CD14-positive monocyte (primary cell): ENCODE results near the gene ADGRF4. TPM values are rescaled to one million over a fixed set of nuclear protein-coding genes. Genes with fewer than 3 reads are reported as not detected.

Source experiments
- DNase-seq, 3 donors: peaks; one replicate each; pipeline ENCODE4 v3.0.0-alpha.2; 2011 to 2022
- H2AFZ ChIP-seq: 2 replicates; pipeline ENCODE4 v1.6.0; 2012; ENCODE audit warnings: mild to moderate bottlenecking, low read depth, low read length, inconsistent platforms; ENCODE audit not compliant: insufficient read depth, poor library complexity, severe bottlenecking
- H3K27ac ChIP-seq, 2 donors: 1 replicate in 1 of 2; 2 replicates in 1 of 2; pipeline ENCODE4 v1.5.1; 2012 to 2013; ENCODE audit warnings: low read length in 2 of 2, control low read depth in 1 of 2, inconsistent platforms in 1 of 2, low read depth in 1 of 2, mild to moderate bottlenecking in 1 of 2
- H3K27me3 ChIP-seq, 2 donors: one replicate each; pipeline versions ENCODE4 v1.6.0 to v1.6.1; 2011 to 2013; ENCODE audit warnings: low read length in 2 of 2; ENCODE audit not compliant: control insufficient read depth in 2 of 2, insufficient read depth in 2 of 2
- H3K36me3 ChIP-seq, 2 donors: replicated peaks in 1 of 2; 1 replicate in 1 of 2; 2 replicates in 1 of 2; pipeline versions ENCODE4 v1.5.1 to v1.6.1; 2012 to 2013; ENCODE audit warnings: low read length in 2 of 2, control low read depth in 1 of 2, inconsistent platforms in 1 of 2, mild to moderate bottlenecking in 1 of 2; ENCODE audit not compliant: insufficient read depth in 2 of 2, control insufficient read depth in 1 of 2
- H3K4me1 ChIP-seq, 2 donors: 1 replicate in 1 of 2; 2 replicates in 1 of 2; pipeline versions ENCODE4 v1.5.1 to v1.6.1; 2012 to 2013; ENCODE audit warnings: low read length in 2 of 2, control low read depth in 1 of 2, inconsistent platforms in 1 of 2, mild to moderate bottlenecking in 1 of 2, moderate library complexity in 1 of 2; ENCODE audit not compliant: insufficient read depth in 2 of 2, control insufficient read depth in 1 of 2
- H3K4me2 ChIP-seq: replicated peaks from 2 replicates; pipeline ENCODE3; 2012; ENCODE audit warnings: low read length, moderate library complexity, mild to moderate bottlenecking; ENCODE audit not compliant: poor library complexity, severe bottlenecking; ENCODE audit errors: extremely low read depth
- H3K4me3 ChIP-seq, 3 experiments: fragments of 200-600 bp in 1 of 3; sonication (generic) in 1 of 3; replicated peaks in 1 of 3; 1 replicate in 2 of 3; 2 replicates in 1 of 3; pipeline ENCODE4 v1.5.1; 2011 to 2013; ENCODE audit warnings: low read length in 3 of 3, mild to moderate bottlenecking in 3 of 3, control low read depth in 2 of 3, low read depth in 2 of 3, inconsistent platforms in 1 of 3, moderate library complexity in 1 of 3
- H3K79me2 ChIP-seq: 2 replicates; pipeline ENCODE4 v1.6.0; 2012; ENCODE audit warnings: mild to moderate bottlenecking, control low read depth, inconsistent platforms, low read length, moderate library complexity; ENCODE audit not compliant: insufficient read depth
- H3K9ac ChIP-seq: 2 replicates; pipeline ENCODE4 v1.6.0; 2017; ENCODE audit warnings: low read length, mild to moderate bottlenecking; ENCODE audit not compliant: insufficient read depth, poor library complexity, severe bottlenecking
- H3K9me3 ChIP-seq, 2 donors: replicated peaks in 1 of 2; 1 replicate in 1 of 2; 2 replicates in 1 of 2; pipeline versions ENCODE4 v1.5.1 to v1.6.1; 2012 to 2013; ENCODE audit warnings: low read length in 2 of 2, control low read depth in 1 of 2; ENCODE audit not compliant: control insufficient read depth in 1 of 2, insufficient read depth in 1 of 2
- H4K20me1 ChIP-seq: 2 replicates; pipeline ENCODE4 v1.6.0; 2012; ENCODE audit warnings: mild to moderate bottlenecking, low read length, control low read depth, moderate library complexity; ENCODE audit not compliant: insufficient read depth
- H3K27ac Mint-ChIP-seq, 7 donors: one replicate each; pipeline ENCODE4 v1.8.0; 2020; ENCODE audit warnings: mild to moderate bottlenecking in 7 of 7, mixed read lengths in 7 of 7, moderate library complexity in 6 of 7, inconsistent platforms in 2 of 7
- H3K27me3 Mint-ChIP-seq, 3 donors: one replicate each; pipeline ENCODE4 v1.8.0; 2021 to 2022; ENCODE audit warnings: low read depth in 3 of 3, mild to moderate bottlenecking in 3 of 3, mixed read lengths in 3 of 3, moderate library complexity in 3 of 3, inconsistent platforms in 1 of 3
- H3K36me3 Mint-ChIP-seq, 2 donors: one replicate each; pipeline ENCODE4 v1.8.0; 2020; ENCODE audit warnings: mixed read lengths in 2 of 2, inconsistent platforms in 1 of 2, mild to moderate bottlenecking in 1 of 2
- H3K4me1 Mint-ChIP-seq: one replicate; pipeline ENCODE4 v1.8.0; 2020; ENCODE audit warnings: mild to moderate bottlenecking, mixed read lengths
- H3K4me3 Mint-ChIP-seq, 2 donors: one replicate each; pipeline ENCODE4 v1.8.0; 2020; ENCODE audit warnings: mild to moderate bottlenecking in 2 of 2, mixed read lengths in 2 of 2, moderate library complexity in 1 of 2
- H3K9me3 Mint-ChIP-seq, 7 donors: one replicate each; pipeline ENCODE4 v1.8.0; 2020 to 2022; ENCODE audit warnings: mixed read lengths in 7 of 7, mild to moderate bottlenecking in 6 of 7, moderate library complexity in 6 of 7, inconsistent platforms in 2 of 7
- WGBS: methylation state at CpG from one replicate; pipeline ENCODE4 v1.1.5; 2013; ENCODE audit warnings: missing lambda C conversion rate; ENCODE audit not compliant: insufficient coverage; 5-methylcytosine and 5-hydroxymethylcytosine counted together
- intact Hi-C, 2 donors: fragments of 100-400 bp; cut with micrococcal nuclease; formaldehyde crosslinking; loops; one replicate each; pipeline versions ENCODE4 v1.15.0 to v1.15.1; 2023
- polyA plus RNA-seq, 3 donors: library from polyadenylated mRNA; depleted of rRNA in 1 of 3; unstranded in 2 of 3; stranded (reverse) in 1 of 3; fragments of 300-500 nt in 2 of 3; fragments of >200 nt in 1 of 3; fragmentation: Illumina TruSeq in 2 of 3; gene quantifications; 1 replicate in 2 of 3; 2 replicates in 1 of 3; pipeline ENCODE4 v1.2.3, GENCODE V29; 2012 to 2021
- TF ChIP-seq, protein P1 (sequence below): fragments of 200-600 bp; IDR thresholded peaks from one replicate; pipeline ENCODE4 v1.8.0; 2022; ENCODE audit warnings: antibody characterized with exemption, mild to moderate bottlenecking

ADGRF4 gene
- polyA plus RNA-seq, 3 donors, result not detected

DNA sequence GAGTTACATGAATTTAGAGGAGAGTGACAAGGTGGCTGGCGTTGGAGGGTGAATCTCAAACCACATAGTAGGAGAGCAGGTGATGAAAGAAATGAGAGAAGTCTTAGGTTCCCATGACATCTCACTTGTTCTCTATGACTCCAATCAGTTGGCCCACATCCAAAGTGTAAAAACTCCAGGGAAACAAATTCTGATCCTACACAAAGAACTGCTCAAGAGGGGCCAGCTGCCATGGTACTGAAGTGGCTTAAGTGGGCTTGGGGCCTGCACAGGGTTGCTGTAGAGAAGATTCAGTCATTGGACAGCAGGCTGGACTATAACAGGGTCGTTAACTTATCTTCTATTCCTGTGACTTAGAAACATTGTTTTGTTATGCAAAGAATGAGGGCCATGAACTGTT lies 7.6 kb upstream of the ADGRF4 start:
- H2AFZ ChIP-seq, result no peak overlapping the region
- no peak overlapping the region for H3K4me3 Mint-ChIP-seq
- H3K27me3 ChIP-seq, result no peaks in the 10 kb centered on the region
- intact Hi-C loops, result no loop called here
- TF ChIP-seq, protein P1, sequence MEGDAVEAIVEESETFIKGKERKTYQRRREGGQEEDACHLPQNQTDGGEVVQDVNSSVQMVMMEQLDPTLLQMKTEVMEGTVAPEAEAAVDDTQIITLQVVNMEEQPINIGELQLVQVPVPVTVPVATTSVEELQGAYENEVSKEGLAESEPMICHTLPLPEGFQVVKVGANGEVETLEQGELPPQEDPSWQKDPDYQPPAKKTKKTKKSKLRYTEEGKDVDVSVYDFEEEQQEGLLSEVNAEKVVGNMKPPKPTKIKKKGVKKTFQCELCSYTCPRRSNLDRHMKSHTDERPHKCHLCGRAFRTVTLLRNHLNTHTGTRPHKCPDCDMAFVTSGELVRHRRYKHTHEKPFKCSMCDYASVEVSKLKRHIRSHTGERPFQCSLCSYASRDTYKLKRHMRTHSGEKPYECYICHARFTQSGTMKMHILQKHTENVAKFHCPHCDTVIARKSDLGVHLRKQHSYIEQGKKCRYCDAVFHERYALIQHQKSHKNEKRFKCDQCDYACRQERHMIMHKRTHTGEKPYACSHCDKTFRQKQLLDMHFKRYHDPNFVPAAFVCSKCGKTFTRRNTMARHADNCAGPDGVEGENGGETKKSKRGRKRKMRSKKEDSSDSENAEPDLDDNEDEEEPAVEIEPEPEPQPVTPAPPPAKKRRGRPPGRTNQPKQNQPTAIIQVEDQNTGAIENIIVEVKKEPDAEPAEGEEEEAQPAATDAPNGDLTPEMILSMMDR, result no peak
- no peak overlapping the region for H3K27ac Mint-ChIP-seq
- no peak overlapping the region for H3K27ac ChIP-seq
- no peaks in the 10 kb centered on the region for H3K36me3 ChIP-seq
- H4K20me1 ChIP-seq, result no peaks in the 10 kb centered on the region
- H3K9me3 ChIP-seq, result no peaks in the 10 kb centered on the region
- H3K9me3 Mint-ChIP-seq, result peaks cover 0 to 5% (median 0%) of the 10 kb centered on the region in 7 donors
- no CpG with 5 or more reads among the region's 2 CpGs for WGBS
- no peak for DNase-seq
- H3K4me1 ChIP-seq, result no peaks in the 10 kb centered on the region
- H3K4me3 ChIP-seq, result no peak overlapping the region
- no peaks in the 10 kb centered on the region for H3K36me3 Mint-ChIP-seq
- no peak overlapping the region for H3K9ac ChIP-seq
- H3K4me2 ChIP-seq, result no peak overlapping the region
- H3K4me1 Mint-ChIP-seq, result no peaks in the 10 kb centered on the region
- H3K79me2 ChIP-seq, result no peaks in the 10 kb centered on the region
- peaks cover 0 to 2% (median 2%) of the 10 kb centered on the region in 3 donors for H3K27me3 Mint-ChIP-seq

DNA sequence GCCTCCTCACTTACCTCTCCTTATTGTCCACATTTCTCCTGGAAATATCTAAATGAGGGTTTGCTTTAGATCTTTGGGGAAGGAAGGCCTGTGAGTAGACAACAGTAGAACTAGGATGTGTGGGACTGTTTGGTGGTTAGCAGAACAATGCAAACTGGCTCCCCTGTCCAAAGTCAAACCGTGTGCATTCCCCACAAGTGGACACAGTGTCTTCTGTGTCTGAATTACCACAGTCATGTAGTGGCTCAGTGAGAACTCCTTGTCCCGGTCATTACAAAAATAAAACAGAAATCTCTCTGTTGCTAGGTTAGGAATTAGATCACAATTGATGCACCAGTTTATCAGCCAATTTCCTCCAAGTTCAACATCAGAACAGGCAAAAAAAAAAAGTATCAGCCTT lies 455 bp upstream of the ADGRF4 start:
- no peaks in the 10 kb centered on the region for H3K36me3 Mint-ChIP-seq
- H3K9me3 ChIP-seq, result no peaks in the 10 kb centered on the region
- no peaks in the 10 kb centered on the region for H3K79me2 ChIP-seq
- H3K9me3 Mint-ChIP-seq, result peaks cover 0 to 3% (median 0%) of the 10 kb centered on the region in 7 donors
- H3K27me3 Mint-ChIP-seq, result peaks cover 0 to 2% (median 0%) of the 10 kb centered on the region in 3 donors
- H3K4me2 ChIP-seq, result no peak overlapping the region
- no peak overlapping the region for H3K4me3 ChIP-seq
- no peak overlapping the region for H3K27ac Mint-ChIP-seq
- no peak overlapping the region for H3K4me3 Mint-ChIP-seq
- H3K9ac ChIP-seq, result no peak overlapping the region
- no peak overlapping the region for H3K27ac ChIP-seq
- TF ChIP-seq, protein P1, result no peak
- no peak overlapping the region for H2AFZ ChIP-seq
- no peaks in the 10 kb centered on the region for H4K20me1 ChIP-seq
- no peaks in the 10 kb centered on the region for H3K4me1 Mint-ChIP-seq
- no peaks in the 10 kb centered on the region for H3K36me3 ChIP-seq
- 43% methylated on average over 1 of the region's 2 CpGs for WGBS
- H3K27me3 ChIP-seq, result no peaks in the 10 kb centered on the region
- DNase-seq, result no peak
- intact Hi-C loops, result no loop called here
- no peaks in the 10 kb centered on the region for H3K4me1 ChIP-seq
